Smooth muscle cell (in vitro differentiated cells): Measurements from ENCODE around the gene COX5B. TPM values are rescaled to one million over a fixed set of nuclear protein-coding genes. Genes with fewer than 3 reads are reported as not detected.

Experiments
- DNase-seq: peaks from one replicate; lab custom pipeline; 2025; ENCODE audit not compliant: unreplicated experiment; lab: John Stamatoyannopoulos, UW
- H2AFZ ChIP-seq: fragments of 200-600 bp; sonication (generic); 2 replicates; pipeline ENCODE4 v1.6.0; 2016; ENCODE audit warnings: antibody characterized with exemption, low read depth, mild to moderate bottlenecking
- H3F3A ChIP-seq: fragments of 200-600 bp; sonication (generic); 2 replicates; pipeline ENCODE4 v1.6.0; 2017; ENCODE audit warnings: antibody characterized with exemption, low read depth
- H3K27ac ChIP-seq: fragments of 200-600 bp; sonication (generic); 2 replicates; pipeline ENCODE4 v1.5.1; 2016; ENCODE audit warnings: low read depth, mild to moderate bottlenecking
- H3K27me3 ChIP-seq: fragments of 200-600 bp; sonication (generic); 2 replicates; pipeline ENCODE4 v1.6.1; 2016; ENCODE audit warnings: low read depth, mild to moderate bottlenecking
- H3K36me3 ChIP-seq: fragments of 200-600 bp; sonication (generic); 2 replicates; pipeline ENCODE4 v1.5.1; 2016; ENCODE audit warnings: low read depth
- H3K4me1 ChIP-seq: fragments of 200-600 bp; sonication (generic); 2 replicates; pipeline ENCODE4 v1.5.1; 2016; ENCODE audit warnings: low read depth
- H3K4me2 ChIP-seq: fragments of 200-600 bp; sonication (generic); 2 replicates; pipeline ENCODE4 v1.6.0; 2016; ENCODE audit warnings: mild to moderate bottlenecking
- H3K4me3 ChIP-seq: fragments of 200-600 bp; sonication (generic); 2 replicates; pipeline ENCODE4 v1.5.1; 2016; ENCODE audit warnings: mild to moderate bottlenecking
- H3K79me2 ChIP-seq: fragments of 200-600 bp; sonication (generic); 2 replicates; pipeline ENCODE4 v1.6.0; 2016; ENCODE audit warnings: low read depth, mild to moderate bottlenecking
- H3K9ac ChIP-seq: fragments of 200-600 bp; sonication (generic); 2 replicates; pipeline ENCODE4 v1.6.0; 2016; ENCODE audit warnings: low read depth
- H3K9me3 ChIP-seq: fragments of 200-600 bp; sonication (generic); replicated peaks from 2 replicates; pipeline ENCODE4 v1.5.1; 2016; ENCODE audit warnings: low read depth
- H4K20me1 ChIP-seq: fragments of 200-600 bp; sonication (generic); 2 replicates; pipeline ENCODE4 v1.6.0; 2016; ENCODE audit warnings: low read depth
- WGBS: methylation state at CpG from one replicate; pipeline ENCODE4 v1.1.7; 2016; ENCODE audit warnings: low lambda C conversion rate; 5-methylcytosine and 5-hydroxymethylcytosine counted together
- polyA plus RNA-seq: library from polyadenylated mRNA; unstranded; fragments of >200 nt; fragmentation: Nextera tagmentation; extraction: Ambion mirVana; gene quantifications from 2 replicates; pipeline ENCODE4 v1.2.1, GENCODE V29; 2016
- total RNA-seq: library from RNA; depleted of rRNA; stranded (reverse); fragments of >200 nt; gene quantifications from 2 replicates; pipeline ENCODE4 v1.2.3, GENCODE V29; 2014
- TF ChIP-seq, protein P1 (sequence below): fragments of 200-600 bp; sonication (generic); IDR thresholded peaks from 2 replicates; pipeline ENCODE4 v1.5.1; 2017; ENCODE audit warnings: borderline replicate concordance, mild to moderate bottlenecking, antibody characterized with exemption; ENCODE audit not compliant: insufficient read depth, poor library complexity, severe bottlenecking

The COX5B gene
- total and polyA plus RNA-seq, 2 experiments from 2014 or later: 402 to 404 TPM

DNA sequence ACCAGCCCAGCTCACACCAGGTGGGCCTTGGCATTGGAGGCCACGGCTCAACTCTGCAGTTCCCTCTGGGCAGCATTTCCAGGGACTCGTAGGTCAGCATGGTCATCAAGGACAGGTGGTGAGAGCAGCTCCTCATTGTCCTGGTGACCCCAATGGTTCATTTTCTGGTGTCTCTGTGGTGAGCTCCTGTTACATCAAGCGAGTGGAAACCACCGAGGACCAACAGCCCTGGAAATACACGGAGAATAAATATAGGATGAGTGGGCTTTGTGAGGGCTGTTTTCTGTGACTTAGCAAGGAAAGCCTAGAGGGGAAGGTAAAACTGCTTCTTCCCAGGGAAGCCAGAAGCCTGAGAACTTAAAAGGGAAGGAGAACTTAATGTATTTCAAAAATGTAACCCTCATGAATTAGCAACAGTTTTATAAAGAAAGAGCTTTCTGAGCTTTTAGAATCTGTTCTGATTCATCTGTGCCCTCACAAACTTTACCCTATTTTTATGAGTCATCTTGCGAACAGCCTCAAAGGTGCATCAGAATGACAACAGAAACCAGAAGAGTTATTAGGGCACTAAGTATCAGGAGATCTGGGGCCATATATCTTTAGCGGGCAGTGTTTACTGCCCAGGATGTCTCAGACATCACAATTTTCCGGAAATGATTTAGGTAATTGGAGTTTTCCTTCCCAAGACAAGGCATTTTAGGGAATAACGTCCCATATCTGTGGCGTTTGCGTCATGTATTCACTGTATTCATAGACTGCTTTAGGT is 42.4 kb downstream of the COX5B start:
- H3F3A ChIP-seq: no peaks in the 10 kb centered on the region
- H3K79me2 ChIP-seq: no peaks in the 10 kb centered on the region
- no peak overlapping the region for H3K4me2 ChIP-seq
- no peaks in the 10 kb centered on the region for H3K36me3 ChIP-seq
- H2AFZ ChIP-seq: no peak overlapping the region
- H4K20me1 ChIP-seq: no peaks in the 10 kb centered on the region
- H3K9ac ChIP-seq: peak overlapping the region; percentile 7
- H3K4me1 ChIP-seq: no peaks in the 10 kb centered on the region
- 78% methylated on average over 11 of the region's 11 CpGs for WGBS
- TF ChIP-seq, protein P1, sequence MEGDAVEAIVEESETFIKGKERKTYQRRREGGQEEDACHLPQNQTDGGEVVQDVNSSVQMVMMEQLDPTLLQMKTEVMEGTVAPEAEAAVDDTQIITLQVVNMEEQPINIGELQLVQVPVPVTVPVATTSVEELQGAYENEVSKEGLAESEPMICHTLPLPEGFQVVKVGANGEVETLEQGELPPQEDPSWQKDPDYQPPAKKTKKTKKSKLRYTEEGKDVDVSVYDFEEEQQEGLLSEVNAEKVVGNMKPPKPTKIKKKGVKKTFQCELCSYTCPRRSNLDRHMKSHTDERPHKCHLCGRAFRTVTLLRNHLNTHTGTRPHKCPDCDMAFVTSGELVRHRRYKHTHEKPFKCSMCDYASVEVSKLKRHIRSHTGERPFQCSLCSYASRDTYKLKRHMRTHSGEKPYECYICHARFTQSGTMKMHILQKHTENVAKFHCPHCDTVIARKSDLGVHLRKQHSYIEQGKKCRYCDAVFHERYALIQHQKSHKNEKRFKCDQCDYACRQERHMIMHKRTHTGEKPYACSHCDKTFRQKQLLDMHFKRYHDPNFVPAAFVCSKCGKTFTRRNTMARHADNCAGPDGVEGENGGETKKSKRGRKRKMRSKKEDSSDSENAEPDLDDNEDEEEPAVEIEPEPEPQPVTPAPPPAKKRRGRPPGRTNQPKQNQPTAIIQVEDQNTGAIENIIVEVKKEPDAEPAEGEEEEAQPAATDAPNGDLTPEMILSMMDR: no peak
- no peak for DNase-seq
- peak overlapping the region; percentile 77 for H3K27ac ChIP-seq
- H3K4me3 ChIP-seq: no peak overlapping the region
- no peaks in the 10 kb centered on the region for H3K9me3 ChIP-seq
- no peaks in the 10 kb centered on the region for H3K27me3 ChIP-seq

DNA sequence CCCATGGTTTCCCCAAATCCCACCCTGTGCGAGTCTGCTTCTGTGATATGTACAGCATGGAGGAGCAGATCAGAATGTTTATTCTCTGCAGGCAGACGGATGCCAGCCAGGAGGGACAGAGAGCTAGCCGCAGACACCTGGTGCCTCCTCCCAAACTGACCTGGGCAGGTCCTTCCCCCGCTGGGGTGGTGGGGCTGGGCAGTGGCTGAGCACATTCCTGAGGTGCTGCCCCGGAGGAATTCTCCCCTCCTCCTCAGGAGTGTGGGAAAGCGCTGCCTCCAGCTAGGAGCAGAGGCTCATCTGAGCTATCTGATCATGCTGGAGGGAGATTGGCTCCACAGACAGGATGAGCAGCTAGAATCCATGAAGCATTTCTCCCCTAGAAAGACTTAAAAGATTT is 45.3 kb downstream of the COX5B start:
- no peak overlapping the region for H3K9ac ChIP-seq
- H3K4me3 ChIP-seq: no peak overlapping the region
- no peaks in the 10 kb centered on the region for H3K27me3 ChIP-seq
- H4K20me1 ChIP-seq: no peaks in the 10 kb centered on the region
- H3K27ac ChIP-seq: no peak overlapping the region
- H3K79me2 ChIP-seq: no peaks in the 10 kb centered on the region
- no peak for DNase-seq
- no peaks in the 10 kb centered on the region for H3K9me3 ChIP-seq
- H3F3A ChIP-seq: no peaks in the 10 kb centered on the region
- no peaks in the 10 kb centered on the region for H3K36me3 ChIP-seq
- no peaks in the 10 kb centered on the region for H3K4me1 ChIP-seq
- TF ChIP-seq, protein P1: no peak
- H3K4me2 ChIP-seq: no peak overlapping the region
- 41% methylated on average over 6 of the region's 6 CpGs for WGBS
- no peak overlapping the region for H2AFZ ChIP-seq

DNA sequence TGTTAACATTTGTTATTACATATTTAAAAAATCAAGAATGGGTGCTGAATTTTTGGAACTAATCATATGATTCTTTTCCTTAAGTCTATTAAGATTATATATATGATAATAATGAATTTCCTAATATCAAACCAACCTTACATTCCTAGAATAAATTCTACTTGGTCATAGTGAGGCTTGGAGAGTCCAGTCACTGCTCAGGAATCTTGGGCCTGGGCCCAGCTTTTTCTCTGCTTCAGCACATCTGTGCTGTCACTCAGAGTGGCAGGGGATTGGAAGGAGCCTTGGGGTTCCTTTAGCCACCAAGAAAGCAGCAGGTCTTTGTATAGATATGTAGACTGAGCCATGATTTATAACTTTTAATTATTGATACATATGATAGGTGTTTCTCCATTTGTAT is 47.6 kb downstream of the COX5B start:
- H3K4me1 ChIP-seq: no peaks in the 10 kb centered on the region
- no peak overlapping the region for H3K9ac ChIP-seq
- no peaks in the 10 kb centered on the region for H3F3A ChIP-seq
- no peak overlapping the region for H3K27ac ChIP-seq
- H3K79me2 ChIP-seq: no peaks in the 10 kb centered on the region
- H3K36me3 ChIP-seq: no peaks in the 10 kb centered on the region
- H3K4me3 ChIP-seq: no peak overlapping the region
- TF ChIP-seq, protein P1: no peak
- no peaks in the 10 kb centered on the region for H4K20me1 ChIP-seq
- no peak overlapping the region for H3K4me2 ChIP-seq
- no peaks in the 10 kb centered on the region for H3K27me3 ChIP-seq
- H2AFZ ChIP-seq: no peak overlapping the region
- no peak for DNase-seq
- H3K9me3 ChIP-seq: no peaks in the 10 kb centered on the region

DNA sequence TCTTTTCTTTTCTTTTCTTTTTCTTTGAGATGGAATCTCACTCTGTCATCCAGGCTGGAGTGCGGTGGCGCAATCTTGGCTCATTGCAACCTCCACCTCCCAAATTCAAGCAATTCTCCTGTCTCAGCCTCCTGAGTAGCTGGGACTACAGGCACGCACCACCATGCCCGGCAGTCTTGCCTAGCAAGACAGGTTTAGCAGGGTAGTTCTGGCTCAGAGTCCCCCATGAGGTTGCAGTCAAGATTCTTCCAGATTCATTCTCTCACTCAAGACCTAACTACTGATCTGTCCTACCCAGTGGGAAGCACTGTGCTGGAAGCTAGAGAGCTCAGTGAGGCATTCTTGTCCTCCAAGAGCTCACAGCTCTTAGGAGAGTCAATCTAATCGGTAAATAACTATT is 49.9 kb downstream of the COX5B start:
- H2AFZ ChIP-seq: no peak overlapping the region
- no peak overlapping the region for H3K27ac ChIP-seq
- no peaks in the 10 kb centered on the region for H3K79me2 ChIP-seq
- no peaks in the 10 kb centered on the region for H3K36me3 ChIP-seq
- H3F3A ChIP-seq: no peaks in the 10 kb centered on the region
- no peaks in the 10 kb centered on the region for H4K20me1 ChIP-seq
- no peak overlapping the region for H3K4me2 ChIP-seq
- no peak overlapping the region for H3K9ac ChIP-seq
- no peaks in the 10 kb centered on the region for H3K27me3 ChIP-seq
- no peaks in the 10 kb centered on the region for H3K4me1 ChIP-seq
- TF ChIP-seq, protein P1: no peak
- H3K9me3 ChIP-seq: no peaks in the 10 kb centered on the region
- H3K4me3 ChIP-seq: no peak overlapping the region
- 87% methylated on average over 5 of the region's 5 CpGs for WGBS
- DNase-seq: no peak
